ENCODE results near the gene ZIM2.

DNA sequence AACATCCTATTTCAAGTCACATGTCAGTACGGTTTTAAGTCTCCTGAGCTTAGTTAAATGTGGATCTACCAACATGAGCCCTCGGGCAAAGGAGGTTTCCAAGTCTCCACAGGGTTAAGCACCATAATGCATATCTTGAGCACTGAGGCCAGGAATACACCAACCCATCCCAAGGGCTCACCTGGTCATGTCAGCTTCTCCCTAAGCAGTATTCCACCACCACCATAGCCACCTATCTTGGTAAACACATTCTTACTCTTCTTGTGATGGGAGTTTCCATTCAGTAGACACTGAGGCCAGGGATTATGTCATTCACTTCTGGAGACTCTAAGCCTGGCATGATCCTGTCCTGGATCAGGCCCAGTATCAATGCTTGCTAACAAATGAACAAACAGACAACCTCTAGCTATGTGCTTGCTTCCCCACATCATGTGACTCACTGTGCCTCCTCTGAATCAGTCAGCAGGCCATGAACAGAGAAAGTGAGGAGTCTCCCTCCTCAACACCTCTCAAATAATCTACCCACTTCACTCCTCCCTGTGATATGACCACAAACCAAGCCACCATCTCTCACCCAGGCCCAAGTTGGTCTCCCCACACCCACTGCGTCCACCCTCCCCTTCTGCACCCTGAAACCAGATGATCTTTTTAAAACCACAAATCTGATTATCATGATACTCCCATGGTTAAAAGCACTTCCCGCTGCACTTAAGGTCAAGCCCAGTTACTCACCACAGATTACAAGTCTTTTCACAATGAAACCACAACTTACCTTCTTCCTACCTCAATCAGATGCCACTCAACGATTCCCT lies 5.8 kb downstream of the ZIM2 start:
- TF ChIP-seq, protein P1, sequence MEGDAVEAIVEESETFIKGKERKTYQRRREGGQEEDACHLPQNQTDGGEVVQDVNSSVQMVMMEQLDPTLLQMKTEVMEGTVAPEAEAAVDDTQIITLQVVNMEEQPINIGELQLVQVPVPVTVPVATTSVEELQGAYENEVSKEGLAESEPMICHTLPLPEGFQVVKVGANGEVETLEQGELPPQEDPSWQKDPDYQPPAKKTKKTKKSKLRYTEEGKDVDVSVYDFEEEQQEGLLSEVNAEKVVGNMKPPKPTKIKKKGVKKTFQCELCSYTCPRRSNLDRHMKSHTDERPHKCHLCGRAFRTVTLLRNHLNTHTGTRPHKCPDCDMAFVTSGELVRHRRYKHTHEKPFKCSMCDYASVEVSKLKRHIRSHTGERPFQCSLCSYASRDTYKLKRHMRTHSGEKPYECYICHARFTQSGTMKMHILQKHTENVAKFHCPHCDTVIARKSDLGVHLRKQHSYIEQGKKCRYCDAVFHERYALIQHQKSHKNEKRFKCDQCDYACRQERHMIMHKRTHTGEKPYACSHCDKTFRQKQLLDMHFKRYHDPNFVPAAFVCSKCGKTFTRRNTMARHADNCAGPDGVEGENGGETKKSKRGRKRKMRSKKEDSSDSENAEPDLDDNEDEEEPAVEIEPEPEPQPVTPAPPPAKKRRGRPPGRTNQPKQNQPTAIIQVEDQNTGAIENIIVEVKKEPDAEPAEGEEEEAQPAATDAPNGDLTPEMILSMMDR (conservative IDR thresholded peaks at IDR 0.05; ENCODE audit: low read depth in 2 of 2) = no peak
- TF ChIP-seq CREB1 (CRISPR knock-in tag; IDR thresholded peaks at IDR 0.05; ENCODE audit: low read depth) (no peak), EZH2 (IDR thresholded peaks at IDR 0.05; ENCODE audit: low read depth, unreplicated experiment) (no peak), POLR2AphosphoS5 (IDR thresholded peaks at IDR 0.05; ENCODE audit: low read depth) (no peak), ZNF331 (CRISPR knock-in tag; IDR thresholded peaks at IDR 0.05; ENCODE audit: low read depth) (no peak)
- TF ChIP-seq, protein P2, sequence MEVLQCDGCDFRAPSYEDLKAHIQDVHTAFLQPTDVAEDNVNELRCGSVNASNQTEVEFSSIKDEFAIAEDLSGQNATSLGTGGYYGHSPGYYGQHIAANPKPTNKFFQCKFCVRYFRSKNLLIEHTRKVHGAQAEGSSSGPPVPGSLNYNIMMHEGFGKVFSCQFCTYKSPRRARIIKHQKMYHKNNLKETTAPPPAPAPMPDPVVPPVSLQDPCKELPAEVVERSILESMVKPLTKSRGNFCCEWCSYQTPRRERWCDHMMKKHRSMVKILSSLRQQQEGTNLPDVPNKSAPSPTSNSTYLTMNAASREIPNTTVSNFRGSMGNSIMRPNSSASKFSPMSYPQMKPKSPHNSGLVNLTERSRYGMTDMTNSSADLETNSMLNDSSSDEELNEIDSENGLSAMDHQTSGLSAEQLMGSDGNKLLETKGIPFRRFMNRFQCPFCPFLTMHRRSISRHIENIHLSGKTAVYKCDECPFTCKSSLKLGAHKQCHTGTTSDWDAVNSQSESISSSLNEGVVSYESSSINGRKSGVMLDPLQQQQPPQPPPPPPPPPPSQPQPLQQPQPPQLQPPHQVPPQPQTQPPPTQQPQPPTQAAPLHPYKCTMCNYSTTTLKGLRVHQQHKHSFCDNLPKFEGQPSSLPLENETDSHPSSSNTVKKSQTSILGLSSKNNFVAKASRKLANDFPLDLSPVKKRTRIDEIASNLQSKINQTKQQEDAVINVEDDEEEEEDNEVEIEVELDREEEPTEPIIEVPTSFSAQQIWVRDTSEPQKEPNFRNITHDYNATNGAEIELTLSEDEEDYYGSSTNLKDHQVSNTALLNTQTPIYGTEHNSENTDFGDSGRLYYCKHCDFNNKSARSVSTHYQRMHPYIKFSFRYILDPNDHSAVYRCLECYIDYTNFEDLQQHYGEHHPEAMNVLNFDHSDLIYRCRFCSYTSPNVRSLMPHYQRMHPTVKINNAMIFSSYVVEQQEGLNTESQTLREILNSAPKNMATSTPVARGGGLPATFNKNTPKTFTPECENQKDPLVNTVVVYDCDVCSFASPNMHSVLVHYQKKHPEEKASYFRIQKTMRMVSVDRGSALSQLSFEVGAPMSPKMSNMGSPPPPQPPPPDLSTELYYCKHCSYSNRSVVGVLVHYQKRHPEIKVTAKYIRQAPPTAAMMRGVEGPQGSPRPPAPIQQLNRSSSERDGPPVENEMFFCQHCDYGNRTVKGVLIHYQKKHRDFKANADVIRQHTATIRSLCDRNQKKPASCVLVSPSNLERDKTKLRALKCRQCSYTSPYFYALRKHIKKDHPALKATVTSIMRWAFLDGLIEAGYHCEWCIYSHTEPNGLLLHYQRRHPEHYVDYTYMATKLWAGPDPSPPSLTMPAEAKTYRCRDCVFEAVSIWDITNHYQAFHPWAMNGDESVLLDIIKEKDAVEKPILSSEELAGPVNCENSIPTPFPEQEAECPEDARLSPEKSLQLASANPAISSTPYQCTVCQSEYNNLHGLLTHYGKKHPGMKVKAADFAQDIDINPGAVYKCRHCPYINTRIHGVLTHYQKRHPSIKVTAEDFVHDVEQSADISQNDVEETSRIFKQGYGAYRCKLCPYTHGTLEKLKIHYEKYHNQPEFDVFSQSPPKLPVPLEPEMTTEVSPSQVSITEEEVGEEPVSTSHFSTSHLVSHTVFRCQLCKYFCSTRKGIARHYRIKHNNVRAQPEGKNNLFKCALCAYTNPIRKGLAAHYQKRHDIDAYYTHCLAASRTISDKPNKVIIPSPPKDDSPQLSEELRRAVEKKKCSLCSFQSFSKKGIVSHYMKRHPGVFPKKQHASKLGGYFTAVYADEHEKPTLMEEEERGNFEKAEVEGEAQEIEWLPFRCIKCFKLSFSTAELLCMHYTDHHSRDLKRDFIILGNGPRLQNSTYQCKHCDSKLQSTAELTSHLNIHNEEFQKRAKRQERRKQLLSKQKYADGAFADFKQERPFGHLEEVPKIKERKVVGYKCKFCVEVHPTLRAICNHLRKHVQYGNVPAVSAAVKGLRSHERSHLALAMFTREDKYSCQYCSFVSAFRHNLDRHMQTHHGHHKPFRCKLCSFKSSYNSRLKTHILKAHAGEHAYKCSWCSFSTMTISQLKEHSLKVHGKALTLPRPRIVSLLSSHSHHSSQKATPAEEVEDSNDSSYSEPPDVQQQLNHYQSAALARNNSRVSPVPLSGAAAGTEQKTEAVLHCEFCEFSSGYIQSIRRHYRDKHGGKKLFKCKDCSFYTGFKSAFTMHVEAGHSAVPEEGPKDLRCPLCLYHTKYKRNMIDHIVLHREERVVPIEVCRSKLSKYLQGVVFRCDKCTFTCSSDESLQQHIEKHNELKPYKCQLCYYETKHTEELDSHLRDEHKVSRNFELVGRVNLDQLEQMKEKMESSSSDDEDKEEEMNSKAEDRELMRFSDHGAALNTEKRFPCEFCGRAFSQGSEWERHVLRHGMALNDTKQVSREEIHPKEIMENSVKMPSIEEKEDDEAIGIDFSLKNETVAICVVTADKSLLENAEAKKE (CRISPR knock-in tag; IDR thresholded peaks at IDR 0.05) = no peak
